ENCODE results near the gene SRSF3.
"Not testable (repeated sequence)": the region's sequence is repeated elsewhere in the genome, so short reads cannot be mapped to it uniquely, and the experiment has no call there.

SRSF3 gene

GRCh38 chr6:36651659-36652379, 57.7 kb downstream of the SRSF3 start:
- TF ChIP-seq, protein P1, sequence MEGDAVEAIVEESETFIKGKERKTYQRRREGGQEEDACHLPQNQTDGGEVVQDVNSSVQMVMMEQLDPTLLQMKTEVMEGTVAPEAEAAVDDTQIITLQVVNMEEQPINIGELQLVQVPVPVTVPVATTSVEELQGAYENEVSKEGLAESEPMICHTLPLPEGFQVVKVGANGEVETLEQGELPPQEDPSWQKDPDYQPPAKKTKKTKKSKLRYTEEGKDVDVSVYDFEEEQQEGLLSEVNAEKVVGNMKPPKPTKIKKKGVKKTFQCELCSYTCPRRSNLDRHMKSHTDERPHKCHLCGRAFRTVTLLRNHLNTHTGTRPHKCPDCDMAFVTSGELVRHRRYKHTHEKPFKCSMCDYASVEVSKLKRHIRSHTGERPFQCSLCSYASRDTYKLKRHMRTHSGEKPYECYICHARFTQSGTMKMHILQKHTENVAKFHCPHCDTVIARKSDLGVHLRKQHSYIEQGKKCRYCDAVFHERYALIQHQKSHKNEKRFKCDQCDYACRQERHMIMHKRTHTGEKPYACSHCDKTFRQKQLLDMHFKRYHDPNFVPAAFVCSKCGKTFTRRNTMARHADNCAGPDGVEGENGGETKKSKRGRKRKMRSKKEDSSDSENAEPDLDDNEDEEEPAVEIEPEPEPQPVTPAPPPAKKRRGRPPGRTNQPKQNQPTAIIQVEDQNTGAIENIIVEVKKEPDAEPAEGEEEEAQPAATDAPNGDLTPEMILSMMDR (conservative IDR thresholded peaks at IDR 0.05; ENCODE audit: low read length): no peak
- DNase-seq (ENCODE audit: low read depth): no peak
- no peak overlapping the region for H3K4me3 ChIP-seq (ENCODE audit: low read length)

DNA sequence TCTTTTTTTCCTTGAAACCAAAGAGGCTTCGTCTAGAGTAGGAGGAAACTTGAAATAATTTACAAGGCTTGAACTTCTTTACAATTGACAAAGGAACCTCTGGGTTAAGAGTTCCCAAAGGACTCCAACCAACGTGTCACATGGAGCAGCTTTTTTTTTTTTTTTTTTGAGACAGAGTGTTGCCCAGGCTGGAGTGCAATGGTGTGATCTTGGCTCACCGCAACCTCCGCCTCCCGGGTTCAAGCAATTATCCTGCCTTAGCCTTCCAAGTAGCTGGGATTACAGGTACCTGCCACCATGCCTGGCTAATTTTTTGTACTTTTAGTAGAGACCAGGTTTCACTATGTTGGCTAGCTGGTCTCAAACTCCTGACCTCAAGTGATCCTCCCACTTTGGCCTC, 60.3 kb downstream of the SRSF3 start:
- not testable (repeated sequence) for H3K4me3 ChIP-seq (ENCODE audit: low read length); DNase-seq (ENCODE audit: low read depth)

Measured in AG10803 (cell line).